GM19240 (cell line): ENCODE data around the gene COMMD6.
A peak's percentile ranks its signal among the peaks of the same experiment; 100 is the strongest.

Source experiments
- DNase-seq: peaks from one replicate; pipeline ENCODE4 v3.0.0; 2011; ENCODE audit warnings: low spot score; ENCODE audit not compliant: insufficient read length

The COMMD6 gene

GRCh38 chr13:75530549-75530961 lies 7.1 kb downstream of the COMMD6 start:
- no peak for DNase-seq

- DNase-seq: no peak
Observed at GRCh38 chr13:75521956-75522355, 15.7 kb downstream of the COMMD6 start.

GRCh38 chr13:75518439-75519088 lies 19.1 kb downstream of the COMMD6 start:
- no peak for DNase-seq

GRCh38 chr13:75514080-75514995 lies 23.3 kb downstream of the COMMD6 start:
- no peak for DNase-seq

- no peak for DNase-seq
Observed at GRCh38 chr13:75513271-75513670, 24.4 kb downstream of the COMMD6 start.

GRCh38 chr13:75512253-75512652 lies 25.4 kb downstream of the COMMD6 start:
- peak; percentile 41 for DNase-seq

GRCh38 chr13:75511051-75511625 lies 26.5 kb downstream of the COMMD6 start:
- DNase-seq: no peak

GRCh38 chr13:75508002-75508548 lies 29.6 kb downstream of the COMMD6 start:
- no peak for DNase-seq

- DNase-seq: no peak
Observed at GRCh38 chr13:75507027-75508001, 30.3 kb downstream of the COMMD6 start.

GRCh38 chr13:75506018-75506417 lies 31.6 kb downstream of the COMMD6 start:
- DNase-seq: no peak

- DNase-seq: no peak
Observed at GRCh38 chr13:75505327-75505726, 32.3 kb downstream of the COMMD6 start.

GRCh38 chr13:75495938-75496337 lies 41.7 kb downstream of the COMMD6 start:
- DNase-seq: no peak

GRCh38 chr13:75494491-75494890 lies 43.1 kb downstream of the COMMD6 start:
- DNase-seq: no peak

GRCh38 chr13:75493156-75493555 lies 44.5 kb downstream of the COMMD6 start:
- no peak for DNase-seq

GRCh38 chr13:75492389-75492788 lies 45.3 kb downstream of the COMMD6 start:
- no peak for DNase-seq

- DNase-seq: no peak
Observed at GRCh38 chr13:75491376-75491775, 46.3 kb downstream of the COMMD6 start.

GRCh38 chr13:75489502-75490263 lies 48.0 kb downstream of the COMMD6 start:
- DNase-seq: no peak

- DNase-seq: no peak
Observed at GRCh38 chr13:75486146-75487062, 51.2 kb downstream of the COMMD6 start.
